Ishikawa (cell line): ENCODE data around the gene LDLR.

ENCODE experiments used
- CEBPB ChIP-seq: IDR thresholded peaks from 2 replicates; pipeline ENCODE4 v1.6.1; 2012
- CREB1 ChIP-seq: IDR thresholded peaks from 2 replicates; pipeline ENCODE4 v1.6.1; 2012; ENCODE audit warnings: low read depth
- EGR1 ChIP-seq: IDR thresholded peaks from 2 replicates; pipeline ENCODE4 v1.6.1; 2012
- EP300 ChIP-seq: IDR thresholded peaks from 2 replicates; pipeline ENCODE4 v1.6.1; 2012; ENCODE audit warnings: borderline replicate concordance
- FOXM1 ChIP-seq: IDR thresholded peaks from 2 replicates; pipeline ENCODE4 v1.6.1; 2012; ENCODE audit warnings: low read depth, borderline replicate concordance
- NFIC ChIP-seq: IDR thresholded peaks from 2 replicates; pipeline ENCODE4 v1.6.1; 2012
- RAD21 ChIP-seq: IDR thresholded peaks from 2 replicates; pipeline ENCODE4 v1.6.1; 2012; ENCODE audit warnings: low read depth
- REST ChIP-seq: IDR thresholded peaks from 2 replicates; pipeline ENCODE4 v1.6.1; 2012; ENCODE audit warnings: low read depth, mild to moderate bottlenecking
- TAF1 ChIP-seq: IDR thresholded peaks from 2 replicates; pipeline ENCODE4 v1.6.1; 2012; ENCODE audit warnings: low read depth, mild to moderate bottlenecking
- TCF12 ChIP-seq: IDR thresholded peaks from 2 replicates; pipeline ENCODE4 v1.6.1; 2012; ENCODE audit warnings: low read depth
- TEAD4 ChIP-seq: IDR thresholded peaks from 2 replicates; pipeline ENCODE4 v1.6.1; 2012
- YY1 ChIP-seq: IDR thresholded peaks from 2 replicates; pipeline ENCODE4 v1.6.1; 2012; ENCODE audit warnings: low read depth
- ZBTB7A ChIP-seq: IDR thresholded peaks from 2 replicates; pipeline ENCODE4 v1.6.1; 2012; ENCODE audit warnings: low read depth
- TF ChIP-seq, protein P1 (sequence below): IDR thresholded peaks from 2 replicates; pipeline ENCODE4 v1.6.1; 2012
- TF ChIP-seq, protein P2 (sequence below): IDR thresholded peaks from 2 replicates; pipeline ENCODE4 v1.6.1; 2012

Gene LDLR

DNA sequence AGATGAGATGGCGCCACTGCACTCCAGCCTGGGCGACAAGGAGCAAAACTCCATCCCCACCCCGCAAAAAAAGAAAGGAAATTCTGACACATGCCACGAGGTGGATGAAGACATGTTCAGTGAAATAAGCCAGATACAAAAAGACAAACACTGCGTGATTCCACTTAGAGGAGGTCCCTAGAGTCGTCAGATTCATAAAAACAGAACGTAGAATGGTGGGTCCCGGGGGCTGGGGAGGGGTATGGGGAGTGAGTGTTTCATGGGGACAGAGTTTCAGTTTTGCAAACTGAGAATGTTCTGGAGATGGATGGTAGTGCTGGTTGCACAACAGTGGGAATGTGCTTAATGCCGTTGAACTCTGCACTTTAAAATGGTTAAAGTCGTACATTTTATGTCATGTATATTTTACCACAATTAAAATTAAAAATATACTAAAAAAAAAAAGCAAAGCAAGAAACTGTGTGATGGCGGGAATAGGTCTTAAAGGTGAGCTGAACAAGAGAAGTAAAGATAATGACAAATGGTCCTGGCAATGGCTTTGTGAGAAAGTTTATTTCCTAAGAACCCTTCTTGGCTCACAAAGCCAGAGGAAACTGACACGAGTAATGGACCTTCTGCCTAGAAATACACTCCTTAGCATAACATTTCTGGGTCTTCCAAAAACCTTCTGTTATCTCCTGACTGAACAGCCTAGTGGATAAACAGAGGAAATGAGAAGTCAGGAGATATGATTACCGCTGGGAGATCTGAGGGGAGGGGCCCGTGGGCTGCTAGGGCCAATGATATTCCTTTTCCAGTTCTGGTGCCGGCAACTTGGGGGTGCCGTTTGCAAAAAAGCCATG, 70.6 kb downstream of the LDLR start:
- TF ChIP-seq NFIC = no peak
- TF ChIP-seq, protein P1, sequence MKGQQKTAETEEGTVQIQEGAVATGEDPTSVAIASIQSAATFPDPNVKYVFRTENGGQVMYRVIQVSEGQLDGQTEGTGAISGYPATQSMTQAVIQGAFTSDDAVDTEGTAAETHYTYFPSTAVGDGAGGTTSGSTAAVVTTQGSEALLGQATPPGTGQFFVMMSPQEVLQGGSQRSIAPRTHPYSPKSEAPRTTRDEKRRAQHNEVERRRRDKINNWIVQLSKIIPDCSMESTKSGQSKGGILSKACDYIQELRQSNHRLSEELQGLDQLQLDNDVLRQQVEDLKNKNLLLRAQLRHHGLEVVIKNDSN = no peak
- no peak for TF ChIP-seq EP300
- no peak for TF ChIP-seq YY1
- TF ChIP-seq EGR1 = no peak
- TF ChIP-seq CEBPB = no peak
- TF ChIP-seq TAF1 = no peak
- TF ChIP-seq TCF12 = no peak
- TF ChIP-seq FOXM1 = no peak
- TF ChIP-seq, protein P2, sequence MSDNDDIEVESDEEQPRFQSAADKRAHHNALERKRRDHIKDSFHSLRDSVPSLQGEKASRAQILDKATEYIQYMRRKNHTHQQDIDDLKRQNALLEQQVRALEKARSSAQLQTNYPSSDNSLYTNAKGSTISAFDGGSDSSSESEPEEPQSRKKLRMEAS = no peak
- TF ChIP-seq RAD21 = no peak
- TF ChIP-seq CREB1 = no peak
- no peak for TF ChIP-seq TEAD4
- no peak for TF ChIP-seq ZBTB7A
- no peak for TF ChIP-seq REST

DNA sequence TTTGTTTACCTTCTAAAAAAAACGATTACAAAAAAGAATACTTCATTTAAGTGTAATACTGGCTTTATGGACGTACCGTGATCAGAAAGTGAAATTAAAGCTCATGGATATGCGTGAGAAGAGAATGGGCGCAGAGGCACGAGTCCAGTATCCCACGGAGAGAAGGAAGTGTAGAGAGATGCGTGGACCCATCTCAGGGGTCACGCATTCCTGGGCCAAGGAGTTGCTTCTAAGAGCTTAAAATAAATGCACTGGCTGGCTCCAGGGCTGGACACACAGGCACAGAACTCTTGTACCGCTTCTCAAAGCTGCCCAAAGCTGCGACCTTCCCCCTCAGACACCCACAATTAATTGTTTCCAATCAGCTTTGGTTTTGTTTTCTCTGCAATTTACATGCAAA, 75.0 kb downstream of the LDLR start:
- no peak for TF ChIP-seq REST
- TF ChIP-seq, protein P2 = no peak
- TF ChIP-seq EP300 = no peak
- TF ChIP-seq YY1 = no peak
- no peak for TF ChIP-seq NFIC
- no peak for TF ChIP-seq TAF1
- no peak for TF ChIP-seq FOXM1
- TF ChIP-seq EGR1 = no peak
- no peak for TF ChIP-seq RAD21
- no peak for TF ChIP-seq TEAD4

DNA sequence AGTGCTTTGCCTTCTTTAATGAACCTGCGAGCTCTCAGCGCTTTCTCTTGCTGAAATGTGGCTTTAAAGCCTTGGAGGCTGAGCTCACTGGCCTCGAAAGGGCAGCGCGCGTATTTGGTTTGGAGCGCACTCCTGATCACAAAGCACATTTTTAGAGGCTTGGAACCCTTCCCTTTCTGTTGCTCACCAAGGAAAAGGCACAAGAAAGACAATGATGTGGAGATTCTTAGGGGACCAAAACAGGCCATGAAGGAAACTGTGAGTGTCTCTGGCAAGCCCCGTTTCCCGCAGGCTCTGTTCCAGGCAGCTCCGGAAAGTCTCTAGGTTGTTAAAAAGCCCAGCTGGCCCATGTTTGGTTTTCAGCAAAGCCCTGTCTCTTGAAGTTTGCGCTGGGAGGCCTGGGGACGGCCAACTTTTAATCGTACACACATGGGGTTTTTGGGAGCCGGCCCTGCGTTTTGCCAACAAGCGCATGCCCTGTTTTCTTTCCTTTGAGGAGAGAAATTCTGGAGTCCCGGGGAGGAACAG, 75.7 kb downstream of the LDLR start:
- TF ChIP-seq TEAD4 (no peak), NFIC (no peak), ZBTB7A (no peak), REST (no peak), FOXM1 (no peak), EGR1 (no peak), CEBPB (no peak), TAF1 (no peak), EP300 (no peak), RAD21 (no peak), CREB1 (no peak), YY1 (no peak), TCF12 (no peak)
- TF ChIP-seq, protein P2 = no peak
- TF ChIP-seq, protein P1 = no peak

GRCh38 chr19:11165486-11166030, 76.3 kb downstream of the LDLR start:
- TF ChIP-seq, protein P1 = no peak
- TF ChIP-seq TEAD4 (no peak), ZBTB7A (no peak), YY1 (no peak), TCF12 (no peak), FOXM1 (no peak)
